Transverse colon (tissue), 4 donors: Measurements from ENCODE around the gene COPZ2. TPM values are rescaled to one million over a fixed set of nuclear protein-coding genes. Genes with fewer than 3 reads are reported as not detected.

Source experiments
- DNase-seq: peaks from one replicate; pipeline ENCODE4 v3.0.0-alpha.2; 2019
- H3K27ac ChIP-seq, 4 donors: fragments of 200-600 bp; sonication (generic); 2 replicates each; pipeline ENCODE4 v1.5.1; 2016 to 2018; ENCODE audit warnings: inconsistent platforms in 4 of 4
- H3K27me3 ChIP-seq: fragments of 200-600 bp; sonication (generic); 2 replicates; pipeline ENCODE4 v1.5.1; 2017; ENCODE audit warnings: inconsistent platforms
- H3K36me3 ChIP-seq, 4 donors: fragments of 200-600 bp; sonication (generic); 2 replicates each; pipeline ENCODE4 v1.5.1; 2017 to 2019; ENCODE audit warnings: inconsistent platforms in 4 of 4
- H3K4me1 ChIP-seq, 4 donors: fragments of 200-600 bp; sonication (generic); 2 replicates each; pipeline ENCODE4 v1.5.1; 2017 to 2020; ENCODE audit warnings: inconsistent platforms in 4 of 4
- H3K4me3 ChIP-seq, 4 donors: fragments of 200-600 bp; sonication (generic); 1 replicate in 1 of 4; 2 replicates in 3 of 4; pipeline versions ENCODE4 v1.5.1 to v1.6.1; 2017 to 2019; ENCODE audit warnings: inconsistent platforms in 4 of 4
- H3K9me3 ChIP-seq, 2 donors: fragments of 200-600 bp; sonication (generic); 2 replicates each; pipeline ENCODE4 v1.5.1; 2017 to 2019; ENCODE audit warnings: inconsistent platforms in 2 of 2
- EP300 ChIP-seq: sonication (generic); formaldehyde crosslinking; IDR thresholded peaks from one replicate; pipeline ENCODE4 v1.6.1; 2017; ENCODE audit warnings: antibody characterized with exemption, low read depth
- POLR2A ChIP-seq: fragments of 450-650 bp; IDR thresholded peaks from one replicate; pipeline ENCODE4 v1.6.1; 2016; ENCODE audit warnings: antibody characterized with exemption, mild to moderate bottlenecking, moderate library complexity
- POLR2AphosphoS5 ChIP-seq, 3 donors: sonication (generic); formaldehyde crosslinking; IDR thresholded peaks; one replicate each; pipeline ENCODE4 v1.6.1; 2016; ENCODE audit warnings: antibody characterized with exemption in 3 of 3
- WGBS, 2 donors: methylation state at CpG; one replicate each; pipeline ENCODE4 v1.1.5; 2018; ENCODE audit warnings: low coverage in 1 of 2; 5-methylcytosine and 5-hydroxymethylcytosine counted together
- in situ Hi-C, 4 donors: fragments of 200-750 bp; cut with MboI; loops; one replicate each; pipeline versions ENCODE4 v1.15.0 to v1.15.1; 2017; ENCODE audit warnings: low sequenced_read_pairs in 3 of 4, low pct_ligation_motif_present in 1 of 4, low pct_unique_long_range_greater_than_20kb in 1 of 4
- intact Hi-C: fragments of 100-400 bp; cut with DNase I; formaldehyde crosslinking; loops from one replicate; pipeline ENCODE4 v1.15.1; 2023; ENCODE audit warnings: low total_unique reads
- total RNA-seq, 4 donors: library from RNA; depleted of rRNA; stranded (reverse); fragments of >200 nt; gene quantifications; one replicate each; pipeline ENCODE4 v1.1.0, GENCODE V29; 2016
- TF ChIP-seq, protein P1 (sequence below), 5 experiments: fragments of 200-600 bp in 3 of 5; fragments of 450-650 bp in 2 of 5; sonication (generic) in 3 of 5; IDR thresholded peaks; 1 replicate in 2 of 5; 2 replicates in 3 of 5; pipeline ENCODE4 v1.5.1; 2016 to 2017; ENCODE audit warnings: antibody characterized with exemption in 5 of 5, inconsistent platforms in 3 of 5, mild to moderate bottlenecking in 2 of 5, moderate library complexity in 1 of 5

The COPZ2 gene
- total RNA-seq, 4 donors from 2014 or later, result 6.0 to 11.2 (median 8.3) TPM

DNA sequence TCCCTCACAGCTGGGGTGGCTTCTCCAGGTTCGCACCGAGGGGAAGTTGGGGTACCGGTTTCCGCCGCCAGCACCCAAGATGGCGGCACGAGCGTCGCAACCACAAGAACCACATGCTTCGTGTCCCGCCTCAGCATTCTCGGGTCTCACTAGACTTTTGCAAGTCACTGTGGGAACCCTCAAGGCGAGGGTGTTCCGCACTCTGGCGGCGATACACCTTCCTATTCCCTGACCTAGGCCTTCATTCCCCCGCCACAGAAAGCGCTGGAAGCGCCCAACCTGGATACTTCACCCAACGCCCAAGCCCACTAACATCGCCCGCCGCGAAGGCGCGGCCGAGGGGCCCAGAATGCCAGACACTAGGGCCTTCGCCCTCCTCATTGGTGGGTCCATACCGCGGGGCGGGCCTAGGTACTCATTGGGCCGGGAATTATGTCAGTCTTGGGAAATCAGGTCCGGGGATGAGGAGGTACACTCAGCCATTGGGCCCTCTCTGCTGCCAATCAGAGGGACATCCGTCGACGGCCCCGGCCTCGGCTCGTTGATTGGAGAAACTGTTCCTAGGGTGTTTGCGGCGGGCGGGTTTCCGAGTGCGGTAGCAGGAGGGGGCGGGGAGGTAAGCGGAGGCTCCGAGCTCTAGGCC is 10.3 kb upstream of the COPZ2 start, which contains the start of gene NFE2L1:
Gene NFE2L1, plus strand, starts transcription at position 619 of the 643 bp plus-strand sequence. CDS start 2,760 bp downstream, outside the sequence.
- Histone ChIP-seq H3K4me1 (peaks cover 42 to 59% (median 55%) of the 10 kb centered on the region in 4 donors), H3K27ac (peak within 1 kb of the TSS; percentile 97 to 99 (median 98)), H3K36me3 (no peaks in the 10 kb centered on the region), H3K9me3 (no peaks in the 10 kb centered on the region), H3K27me3 (no peaks in the 10 kb centered on the region), H3K4me3 (peak within 1 kb of the TSS; percentile 62 to 87 (median 67))
- DNase-seq, result peak; percentile 99
- intact Hi-C loops, result no loop called here
- WGBS, 2 donors, result 1% methylated on average over 47 of the region's 47 CpGs; no CpG with 5 or more reads in 1 of the 2 donors
- TF ChIP-seq, protein P1, sequence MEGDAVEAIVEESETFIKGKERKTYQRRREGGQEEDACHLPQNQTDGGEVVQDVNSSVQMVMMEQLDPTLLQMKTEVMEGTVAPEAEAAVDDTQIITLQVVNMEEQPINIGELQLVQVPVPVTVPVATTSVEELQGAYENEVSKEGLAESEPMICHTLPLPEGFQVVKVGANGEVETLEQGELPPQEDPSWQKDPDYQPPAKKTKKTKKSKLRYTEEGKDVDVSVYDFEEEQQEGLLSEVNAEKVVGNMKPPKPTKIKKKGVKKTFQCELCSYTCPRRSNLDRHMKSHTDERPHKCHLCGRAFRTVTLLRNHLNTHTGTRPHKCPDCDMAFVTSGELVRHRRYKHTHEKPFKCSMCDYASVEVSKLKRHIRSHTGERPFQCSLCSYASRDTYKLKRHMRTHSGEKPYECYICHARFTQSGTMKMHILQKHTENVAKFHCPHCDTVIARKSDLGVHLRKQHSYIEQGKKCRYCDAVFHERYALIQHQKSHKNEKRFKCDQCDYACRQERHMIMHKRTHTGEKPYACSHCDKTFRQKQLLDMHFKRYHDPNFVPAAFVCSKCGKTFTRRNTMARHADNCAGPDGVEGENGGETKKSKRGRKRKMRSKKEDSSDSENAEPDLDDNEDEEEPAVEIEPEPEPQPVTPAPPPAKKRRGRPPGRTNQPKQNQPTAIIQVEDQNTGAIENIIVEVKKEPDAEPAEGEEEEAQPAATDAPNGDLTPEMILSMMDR (IDR thresholded peaks at IDR 0.05), result no peak
- TF ChIP-seq EP300 (no peak), POLR2AphosphoS5 (IDR thresholded peaks at IDR 0.05) (peak; percentile 37 to 93 (median 92)), POLR2A (peak; percentile 86)
- in situ Hi-C loops, result no loop called here

DNA sequence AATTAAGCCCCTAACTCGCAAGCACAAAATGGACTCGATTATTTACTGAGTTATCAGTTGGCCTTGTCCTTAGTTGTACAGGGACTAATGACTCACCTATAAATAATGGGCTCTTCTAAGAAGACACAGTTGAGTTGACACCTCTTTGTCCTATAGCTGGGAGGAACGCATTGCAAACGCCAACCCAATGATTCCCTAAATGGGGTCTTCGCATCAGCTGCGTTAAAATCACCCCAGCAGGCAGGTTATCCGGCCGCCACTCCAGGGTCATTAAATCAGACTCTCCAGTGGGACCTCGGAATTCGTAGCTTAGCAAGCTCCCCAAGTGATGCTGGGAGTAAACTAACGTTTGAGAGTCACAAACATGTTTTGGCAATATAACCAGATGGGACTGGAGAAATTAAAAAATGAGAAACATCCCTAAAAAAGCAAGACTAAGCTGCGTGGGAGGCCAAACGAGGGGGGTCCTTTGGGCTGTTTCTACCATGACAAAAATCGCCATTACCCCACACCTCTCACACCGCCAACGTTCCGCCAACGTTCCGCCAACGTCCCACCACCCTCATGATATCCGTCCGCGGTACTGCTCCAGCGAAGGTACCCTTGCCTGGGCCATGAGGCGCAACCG is 9.6 kb upstream of the COPZ2 start:
- in situ Hi-C loops, result no loop called here
- no peaks in the 10 kb centered on the region for H3K36me3 ChIP-seq

DNA sequence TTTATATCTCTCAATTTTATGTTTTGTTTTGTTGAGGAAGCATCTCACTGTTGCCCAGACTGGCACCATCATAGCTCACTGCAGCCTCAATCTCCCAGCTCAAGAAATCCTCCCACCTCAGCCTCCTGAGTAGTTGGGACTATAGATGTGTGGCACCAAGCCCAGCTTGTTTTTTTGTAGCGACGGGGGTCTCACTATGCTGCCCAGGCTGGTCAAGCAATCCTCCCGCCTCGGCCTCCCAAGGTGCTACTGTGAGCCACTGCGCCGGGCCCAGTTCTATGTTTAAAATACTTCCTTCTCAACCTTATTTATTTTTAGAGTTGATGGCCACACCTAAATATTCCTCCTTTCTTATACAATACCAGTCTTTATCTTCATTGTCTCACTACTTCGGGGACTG is 8.7 kb upstream of the COPZ2 start:
- H3K27me3 ChIP-seq, result no peaks in the 10 kb centered on the region
- TF ChIP-seq POLR2A, result no peak
- H3K9me3 ChIP-seq, result no peaks in the 10 kb centered on the region
- no peaks in the 10 kb centered on the region for H3K36me3 ChIP-seq
- H3K4me3 ChIP-seq, result peak overlapping the region in 1 of 4 donors; percentile 87
- DNase-seq, result no peak
- in situ Hi-C loops, result no loop called here
- peaks cover 27 to 43% (median 39%) of the 10 kb centered on the region in 4 donors for H3K4me1 ChIP-seq
- intact Hi-C loops, result no loop called here
- 77 to 84% methylated on average over 7 of the region's 7 CpGs for WGBS, 2 donors
- peak overlapping the region in 3 of 4 donors; percentile 58 to 98 (median 98) for H3K27ac ChIP-seq

More for the DNA sequence above, 9.6 kb upstream of the COPZ2 start:
- Histone ChIP-seq H3K4me1 (peaks cover 36 to 52% (median 49%) of the 10 kb centered on the region in 4 donors), H3K9me3 (no peaks in the 10 kb centered on the region), H3K27ac (peak overlapping the region; percentile 97 to 99 (median 98)), H3K27me3 (no peaks in the 10 kb centered on the region), H3K4me3 (peak overlapping the region; percentile 38 to 87 (median 62))
- TF ChIP-seq, protein P1 (IDR thresholded peaks at IDR 0.05), result no peak
- TF ChIP-seq POLR2A, result no peak
- no peak for TF ChIP-seq POLR2AphosphoS5 (IDR thresholded peaks at IDR 0.05)
- no peak for TF ChIP-seq EP300
- no peak for DNase-seq
- intact Hi-C loops, result no loop called here
- WGBS, 2 donors, result 13 to 29% methylated on average over 13 to 26 of the region's 26 CpGs

DNA sequence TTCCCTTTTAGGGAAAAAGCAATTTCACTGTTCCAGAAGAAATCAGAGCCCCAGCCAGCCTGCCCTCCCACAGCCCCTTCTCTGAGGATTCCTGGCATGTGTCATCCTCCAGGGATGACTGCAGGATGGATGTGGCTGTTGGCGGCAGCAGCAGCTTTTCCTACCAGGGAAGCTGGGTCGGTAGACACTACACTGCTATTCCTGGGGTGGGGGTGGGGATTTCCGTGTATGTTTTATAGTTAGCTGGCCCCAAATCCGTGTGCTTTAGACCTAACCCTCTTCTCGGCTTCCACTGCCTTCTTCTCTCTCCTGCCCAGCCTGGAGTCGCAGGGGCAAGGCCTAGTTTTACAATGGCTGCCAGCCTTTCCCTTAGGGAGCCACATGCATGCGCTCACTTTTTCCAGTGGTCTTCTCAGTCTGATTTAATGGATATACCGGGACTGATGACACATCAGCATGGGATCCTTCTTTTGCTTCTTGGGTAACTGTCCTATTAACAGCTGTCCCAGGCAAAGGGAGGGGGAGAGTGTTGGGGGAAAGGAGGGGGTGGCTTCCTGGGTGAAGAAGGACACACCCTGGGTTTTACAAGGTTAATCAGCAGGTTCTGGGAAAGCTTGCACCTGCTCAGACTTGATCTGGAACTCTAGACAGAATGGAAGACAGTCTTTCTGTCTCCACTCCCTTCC is 7.9 kb upstream of the COPZ2 start:
- no peaks in the 10 kb centered on the region for H3K36me3 ChIP-seq
- WGBS, 2 donors, result 53 to 75% methylated on average over 4 to 8 of the region's 8 CpGs
- H3K4me1 ChIP-seq, result peaks cover 18 to 35% (median 31%) of the 10 kb centered on the region in 4 donors
- H3K27ac ChIP-seq, result peak overlapping the region in 3 of 4 donors; percentile 58 to 98 (median 98)
- intact Hi-C loops (no loop called here), in situ Hi-C loops (no loop called here)
- no peaks in the 10 kb centered on the region for H3K27me3 ChIP-seq
- TF ChIP-seq EP300, result no peak
- TF ChIP-seq POLR2A, result peak; percentile 23
- TF ChIP-seq POLR2AphosphoS5 (IDR thresholded peaks at IDR 0.05), result peak in 1 of 3 donors; percentile 21
- TF ChIP-seq, protein P1 (IDR thresholded peaks at IDR 0.05), result no peak
- no peak for DNase-seq
- H3K9me3 ChIP-seq, result no peaks in the 10 kb centered on the region
- H3K4me3 ChIP-seq, result no peak overlapping the region
